GM12891 (cell line): ENCODE measurements around the gene GATAD2A.

Experiments used
- POLR2A ChIP-seq: IDR thresholded peaks from 2 replicates; pipeline ENCODE4 v1.6.1; 2011; ENCODE audit warnings: low read depth, low read length, control low read depth
- POLR2AphosphoS5 ChIP-seq: IDR thresholded peaks from 2 replicates; pipeline ENCODE4 v1.6.1; 2011; ENCODE audit warnings: low read depth, low read length, control low read depth

GRCh38 chr19:19543640-19544039 lies 138.2 kb downstream of the GATAD2A start:
- no peak for TF ChIP-seq POLR2A
- TF ChIP-seq POLR2AphosphoS5 = no peak
